Measurements from ENCODE around the gene SEPTIN2.
"Not testable (repeated sequence)": the region's sequence is repeated elsewhere in the genome, so short reads cannot be mapped to it uniquely, and the experiment has no call there.

SEPTIN2 gene

GRCh38 chr2:241354668-241355658 is 39.2 kb downstream of the SEPTIN2 start:
- peak; percentile 86 for DNase-seq

- peak; percentile 96 for DNase-seq
Observed at GRCh38 chr2:241355983-241356870, 40.5 kb downstream of the SEPTIN2 start, which contains the start of gene FARP2. Gene FARP2 (plus strand): TSS chr2:241356285. CDS start chr2:241373108, 16,823 bp downstream.

- no peak for DNase-seq
Observed at GRCh38 chr2:241356871-241357260, 41.1 kb downstream of the SEPTIN2 start.

DNA sequence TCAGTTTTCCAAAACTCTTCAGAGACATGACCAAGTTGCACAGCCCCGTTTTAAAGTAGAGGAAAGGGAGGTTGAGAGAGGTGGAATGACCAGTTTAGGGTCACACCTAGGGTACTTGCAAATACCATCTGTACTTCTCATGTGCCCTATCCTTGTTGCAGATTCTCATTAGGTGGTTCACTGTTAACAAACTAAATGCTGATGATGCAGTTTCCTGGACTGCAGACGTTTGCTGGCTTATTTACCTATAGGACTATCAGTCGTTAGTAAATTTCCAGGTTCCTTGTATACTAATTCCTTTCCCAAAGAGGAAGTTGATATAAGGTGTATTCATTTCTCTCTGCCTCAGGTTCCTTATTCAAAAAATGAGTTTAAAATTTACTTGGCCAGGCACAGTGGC is 41.8 kb downstream of the SEPTIN2 start:
- no peak for DNase-seq

GRCh38 chr2:241358470-241358869 is 42.7 kb downstream of the SEPTIN2 start:
- DNase-seq, result no peak

DNA sequence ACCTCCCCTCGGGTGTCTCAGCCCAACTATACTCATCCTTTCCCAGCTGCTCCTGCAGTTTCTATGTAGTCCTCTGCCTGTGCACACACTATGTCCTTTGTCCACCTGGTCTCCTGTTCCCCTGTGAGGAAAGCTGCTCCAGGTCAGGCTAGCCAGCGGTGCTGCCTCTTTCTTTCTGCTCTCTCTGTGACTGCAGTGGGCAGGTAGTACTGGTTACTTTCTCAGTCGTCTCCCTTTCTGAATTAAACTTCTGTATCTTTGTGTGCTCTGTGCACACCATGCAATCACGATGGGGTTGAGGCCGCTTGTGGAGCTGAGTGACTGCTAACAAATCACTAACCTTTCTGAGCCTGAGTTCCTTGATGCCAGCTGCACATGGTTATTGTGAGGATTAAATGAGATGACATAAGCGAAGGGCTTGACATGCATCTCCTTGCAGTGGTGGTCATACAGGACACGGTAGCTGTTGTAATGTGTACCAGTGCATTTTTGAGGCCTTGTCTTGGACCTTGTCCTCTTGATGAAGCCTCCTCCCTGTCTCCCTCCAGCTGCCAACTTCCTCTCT is 43.8 kb downstream of the SEPTIN2 start:
- no peak for DNase-seq

DNA sequence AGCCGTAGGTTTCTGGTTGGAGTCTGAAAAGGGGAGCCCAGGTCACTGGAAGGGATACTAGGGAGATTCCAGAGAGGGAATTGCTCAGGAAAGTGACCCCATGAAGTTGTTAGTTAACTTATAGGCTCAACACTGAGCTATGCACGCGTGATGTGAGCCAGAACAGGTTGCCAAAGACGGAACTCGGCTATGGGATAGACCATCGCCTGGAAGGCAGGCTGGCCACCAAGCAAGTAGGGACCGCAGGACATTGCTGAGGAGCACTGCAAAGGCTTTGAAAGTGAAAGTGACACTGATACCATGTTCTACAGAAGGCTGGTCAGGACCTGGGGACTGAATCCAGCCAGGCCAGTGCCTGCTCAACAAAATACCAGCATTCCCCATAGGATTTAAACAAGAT is 47.7 kb downstream of the SEPTIN2 start:
- no peak for DNase-seq

DNA sequence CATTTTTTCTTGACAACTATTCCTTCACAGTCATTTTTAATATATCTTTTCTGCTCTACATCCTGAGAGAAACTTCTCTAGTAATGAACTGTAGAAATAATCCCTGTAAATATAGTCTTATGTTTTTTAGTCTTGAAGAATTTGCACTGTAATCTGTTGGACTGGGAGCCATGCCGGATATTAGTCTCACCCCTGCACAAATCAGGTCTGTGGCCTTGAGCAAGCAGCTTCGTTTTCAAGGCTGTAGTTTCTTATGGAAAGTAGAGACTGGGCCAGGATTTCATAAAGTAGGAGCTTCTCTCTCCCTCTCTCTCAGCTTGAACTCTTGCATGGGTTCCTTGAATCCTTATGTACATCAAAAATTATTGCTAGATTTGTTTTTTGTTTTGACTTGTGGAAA is 49.1 kb downstream of the SEPTIN2 start:
- no peak for DNase-seq

GRCh38 chr2:241366678-241367077 is 51.0 kb downstream of the SEPTIN2 start:
- DNase-seq, result no peak

DNA sequence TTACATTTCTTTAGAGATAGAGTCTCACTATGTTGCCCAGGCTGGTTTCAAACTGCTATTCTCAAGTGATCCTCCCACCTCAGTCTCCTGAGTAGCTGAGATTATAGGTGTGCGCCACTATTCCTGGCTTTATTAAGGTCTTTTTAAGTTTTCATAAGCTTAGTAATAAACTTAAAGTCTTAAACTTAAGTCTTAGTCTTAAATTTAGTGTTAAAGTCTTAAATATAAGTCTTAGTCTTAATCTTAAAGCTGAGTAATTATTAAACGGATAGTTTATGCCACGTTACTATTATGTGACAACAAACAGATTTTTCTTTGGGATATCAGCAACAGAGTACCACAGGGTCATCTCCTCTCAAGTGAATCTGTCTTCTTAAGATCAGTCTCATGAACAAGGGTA is 52.9 kb downstream of the SEPTIN2 start:
- DNase-seq, result no peak

DNA sequence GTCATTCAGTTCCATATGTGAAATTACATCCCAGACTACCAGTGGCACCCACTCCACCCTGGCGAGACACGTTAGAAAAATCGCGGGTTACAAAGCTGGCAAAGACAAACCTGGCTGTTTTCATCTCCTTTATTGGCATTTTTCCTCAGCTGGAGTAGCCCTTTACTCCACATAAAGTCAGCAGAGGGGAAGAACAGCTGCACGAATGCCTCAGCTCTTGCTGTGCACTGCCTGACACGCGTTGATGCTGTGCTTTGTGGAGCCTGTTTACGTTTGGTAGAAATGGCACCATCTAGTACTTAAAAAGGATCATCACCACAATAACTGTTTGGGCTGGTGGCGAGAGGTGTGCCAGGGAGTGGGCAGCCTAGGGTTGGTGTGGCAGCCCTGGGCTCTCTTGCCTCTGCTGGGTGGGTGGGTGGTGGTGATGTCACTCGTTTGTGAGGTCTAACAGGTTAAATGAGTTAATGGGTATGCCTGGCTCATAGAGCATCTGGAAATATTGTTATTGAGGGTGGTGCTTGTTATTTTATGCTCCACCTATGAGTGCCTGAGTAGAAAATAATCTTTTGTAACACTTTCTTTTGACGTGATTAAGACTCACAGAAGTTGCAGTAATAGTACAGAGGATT is 56.8 kb downstream of the SEPTIN2 start:
- DNase-seq, result no peak

GRCh38 chr2:241373446-241373845 is 57.7 kb downstream of the SEPTIN2 start:
- DNase-seq, result no peak

DNA sequence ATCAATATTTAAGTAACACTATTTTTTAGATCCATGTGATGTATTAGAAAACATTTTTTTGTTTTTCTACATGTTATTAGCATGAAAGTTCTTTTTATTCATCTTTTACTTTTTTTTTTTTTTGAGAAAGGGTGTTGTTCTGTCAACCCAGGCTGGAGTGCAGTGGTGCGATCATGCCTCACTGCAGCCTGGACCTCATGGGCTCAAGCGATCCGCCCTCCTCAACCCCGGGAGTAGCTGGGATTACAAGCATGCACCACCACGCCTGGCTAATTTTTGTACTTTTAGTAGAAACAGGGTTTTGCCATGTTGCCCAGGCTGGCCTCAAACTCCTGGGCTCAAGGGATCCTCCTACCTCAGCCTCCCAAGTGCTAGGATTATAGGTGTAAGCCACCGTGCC is 58.2 kb downstream of the SEPTIN2 start:
- not testable (repeated sequence) for DNase-seq

DNA sequence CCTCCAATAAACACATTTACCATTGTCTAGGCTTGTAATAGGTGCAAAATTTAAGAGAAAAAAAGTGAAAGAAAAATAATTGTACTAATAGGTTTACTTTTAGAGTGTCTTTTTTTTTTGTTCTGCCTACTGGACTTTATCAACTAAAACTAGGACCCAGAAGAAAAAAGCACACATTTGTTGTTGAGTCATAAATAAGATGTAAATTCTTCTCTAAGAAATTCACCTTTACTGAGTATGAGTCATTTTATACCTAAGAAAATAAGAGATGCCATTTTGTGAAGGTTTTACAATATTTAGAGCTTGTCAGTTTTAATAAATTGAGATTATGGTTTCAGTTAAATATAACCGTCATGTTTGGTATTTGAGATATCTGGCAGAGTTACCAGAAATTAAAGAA is 59.6 kb downstream of the SEPTIN2 start:
- no peak for DNase-seq

GRCh38 chr2:241376808-241377207 is 61.1 kb downstream of the SEPTIN2 start:
- no peak for DNase-seq

DNA sequence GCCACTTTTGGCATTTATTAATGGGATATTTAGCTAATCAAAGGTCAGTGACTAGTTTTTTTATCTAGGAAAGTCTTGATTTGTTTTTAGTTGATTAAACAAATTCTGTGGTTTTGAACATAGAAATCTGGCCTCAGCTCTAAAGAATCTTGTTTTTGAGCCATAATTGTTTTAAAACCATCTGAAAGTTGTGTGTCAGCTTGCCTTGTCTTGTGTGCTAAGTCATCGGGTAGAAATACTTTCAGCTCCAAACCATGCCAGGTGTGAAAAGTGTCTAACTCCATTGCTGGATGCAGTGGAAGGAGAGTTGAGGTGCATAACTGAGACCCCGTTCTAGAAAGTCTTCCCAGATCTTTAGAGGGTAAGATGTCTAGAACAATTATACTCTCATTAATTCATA is 63.1 kb downstream of the SEPTIN2 start:
- DNase-seq, result no peak

DNA sequence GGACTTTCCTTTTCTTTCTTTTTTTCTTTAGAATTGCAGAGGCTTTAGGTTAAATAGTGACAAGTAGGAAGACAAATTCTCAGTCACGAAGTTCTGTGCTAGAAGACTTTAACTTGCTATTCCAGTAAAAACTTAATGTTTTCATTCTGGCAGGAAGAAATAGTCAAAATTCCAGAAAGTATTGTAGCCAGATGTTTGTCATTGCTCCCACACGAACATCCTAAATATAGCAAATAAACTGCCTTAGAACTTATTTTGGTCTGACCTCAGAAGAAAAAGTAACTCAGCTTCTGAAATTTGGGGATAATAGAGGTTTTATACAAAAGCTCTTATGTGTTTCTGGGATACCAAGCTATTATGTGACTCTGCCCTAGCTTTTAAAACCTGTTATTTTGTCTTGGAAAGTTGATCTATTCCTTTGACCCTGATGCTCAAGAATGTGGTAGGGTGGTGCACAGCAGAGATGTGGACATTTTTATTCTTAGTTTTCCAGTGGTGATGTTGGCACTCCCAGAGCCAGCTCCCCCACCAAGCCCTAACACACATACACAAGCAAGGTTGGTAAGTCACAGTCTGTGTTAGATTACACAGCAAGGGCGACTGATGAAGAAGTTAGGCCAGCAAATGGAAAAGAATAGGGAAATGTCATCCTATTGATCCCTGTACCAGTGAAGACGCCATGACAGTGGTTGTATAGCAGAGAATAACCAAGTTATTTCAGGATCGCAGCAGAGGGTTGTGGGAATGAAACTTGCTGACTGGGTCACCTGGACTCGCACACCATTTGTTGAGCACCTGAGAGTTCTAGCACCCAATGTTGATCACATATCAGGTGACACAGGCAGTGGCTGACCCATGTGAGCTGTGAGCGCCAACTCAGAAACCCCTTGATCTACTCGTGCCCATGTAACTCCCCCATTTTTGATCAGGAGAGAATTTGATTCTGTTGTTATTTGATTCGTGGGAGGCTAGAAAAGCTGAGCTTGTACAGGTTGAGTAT is 64.1 kb downstream of the SEPTIN2 start:
- DNase-seq, result no peak

GRCh38 chr2:241381872-241382271 is 66.1 kb downstream of the SEPTIN2 start:
- no peak for DNase-seq

- not testable (repeated sequence) for DNase-seq
Observed at GRCh38 chr2:241385450-241385849, 69.7 kb downstream of the SEPTIN2 start.

- DNase-seq, result no peak
Observed at GRCh38 chr2:241386519-241386918, 70.8 kb downstream of the SEPTIN2 start.

DNA sequence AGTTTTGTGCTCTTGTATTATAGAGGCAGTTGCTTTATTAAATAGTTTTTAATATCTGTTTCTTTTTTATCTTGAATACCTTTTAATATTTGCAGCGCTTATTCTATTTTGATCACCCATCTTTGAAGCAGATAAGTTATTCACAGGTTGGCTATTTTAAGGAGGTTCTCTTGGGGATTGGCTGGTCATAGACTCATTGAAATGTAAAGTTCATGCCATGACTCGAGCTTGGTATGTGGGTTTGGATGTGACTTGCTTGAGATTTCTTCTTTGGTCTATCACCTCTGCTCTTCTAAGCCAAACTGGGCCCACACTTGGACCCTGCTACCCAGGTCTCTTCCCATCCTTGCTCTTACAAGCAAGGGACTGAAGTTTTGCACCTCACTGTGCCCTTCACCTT is 74.0 kb downstream of the SEPTIN2 start:
- DNase-seq, result no peak
